Heart left ventricle (tissue), 16 donors: ENCODE data around the gene SLC37A4. TPM values are rescaled to one million over a fixed set of nuclear protein-coding genes. Genes with fewer than 3 reads are reported as not detected.

Experiments
- ATAC-seq, 4 donors: fragments of 200-7000 bp; cut with Tn5 transposase; one replicate each; pipeline ENCODE4 v1.9.1; 2020 to 2022; ENCODE audit warnings: moderate library complexity in 4 of 4, mild to moderate bottlenecking in 3 of 4, moderate number of reproducible peaks in 1 of 4
- DNase-seq, 5 donors: peaks; one replicate each; pipeline ENCODE4 v3.0.0-alpha.2; 2020
- H3K27ac ChIP-seq, 12 donors: fragments of 200-600 bp; sonication (generic) in 4 of 12; one replicate each; pipeline versions ENCODE4 v1.5.0 to v1.8.0; 2016 to 2022; ENCODE audit warnings: mild to moderate bottlenecking in 2 of 12
- H3K27me3 ChIP-seq, 9 donors: fragments of 200-600 bp; sonication (generic) in 2 of 9; one replicate each; pipeline versions ENCODE4 v1.5.1 to v1.8.0; 2016 to 2022; ENCODE audit warnings: mild to moderate bottlenecking in 3 of 9
- H3K36me3 ChIP-seq, 9 donors: fragments of 200-600 bp; sonication (generic) in 2 of 9; one replicate each; pipeline versions ENCODE4 v1.5.0 to v1.8.0; 2018 to 2022; ENCODE audit warnings: mild to moderate bottlenecking in 2 of 9
- H3K4me1 ChIP-seq, 12 donors: fragments of 200-600 bp; sonication (generic) in 4 of 12; one replicate each; pipeline versions ENCODE4 v1.5.0 to v1.8.0; 2016 to 2022; ENCODE audit warnings: mild to moderate bottlenecking in 3 of 12
- H3K4me3 ChIP-seq, 12 donors: fragments of 200-600 bp; sonication (generic) in 4 of 12; one replicate each; pipeline versions ENCODE4 v1.5.0 to v1.8.0; 2017 to 2022; ENCODE audit warnings: mild to moderate bottlenecking in 9 of 12, moderate library complexity in 4 of 12
- H3K9me3 ChIP-seq, 12 donors: fragments of 200-600 bp; sonication (generic) in 4 of 12; one replicate each; pipeline versions ENCODE4 v1.5.0 to v1.8.0; 2016 to 2022; ENCODE audit warnings: mild to moderate bottlenecking in 1 of 12
- CTCF ChIP-seq, 12 donors: fragments of 200-600 bp; sonication (generic) in 4 of 12; IDR thresholded peaks; one replicate each; pipeline versions ENCODE4 v1.5.0 to v1.8.0; 2018 to 2022; ENCODE audit warnings: antibody characterized with exemption in 12 of 12, mild to moderate bottlenecking in 5 of 12
- POLR2A ChIP-seq, 2 donors: fragments of 450-650 bp; IDR thresholded peaks; one replicate each; pipeline ENCODE4 v1.6.1; 2017; ENCODE audit warnings: antibody characterized with exemption in 2 of 2, mild to moderate bottlenecking in 2 of 2, moderate library complexity in 2 of 2
- WGBS, 4 donors: extraction: QIAGEN DNeasy Blood & Tissue Kit in 2 of 4; methylation state at CpG; one replicate each; pipeline versions ENCODE4 v1.1.5 to v1.1.7; 2013 to 2018; 5-methylcytosine and 5-hydroxymethylcytosine counted together
- intact Hi-C, 10 donors: fragments of 100-400 bp; cut with DNase I; formaldehyde crosslinking; loops; one replicate each; pipeline versions ENCODE4 v1.11.1 to v1.14.2; 2022
- polyA plus RNA-seq, 2 donors: library from polyadenylated mRNA; stranded (reverse); fragments of 200-250 nt; gene quantifications; one replicate each; pipeline ENCODE4 v1.2.3, GENCODE V29; 2013
- total RNA-seq, 9 donors: library from RNA; depleted of rRNA in 2 of 9; stranded (reverse); fragments of >200 nt in 2 of 9; fragmentation: NEBNext Ultra II Directional in 3 of 9; extraction: Animal tissue kit (Norgen Biotek cat#: 25700) in 3 of 9; gene quantifications; one replicate each; pipeline versions ENCODE4 v1.1.0 to v1.2.4, GENCODE V29; 2016 to 2023
- donor health status: ischemic (EF 13 %, LVEDD 7.1; RV severe dilation, severe dysfunction).
- donor health status: healthy with polysubstance abuse.
- donor health status: DM: no; HTN: yes; CAD: no.
- donor health status: DM: no; HTN: no; CAD: no.
- donor health status: ischemic (EF 25% LVEDD 6.9; RV normal size, moderate dysfunction).
- donor health status: ischemic (EF 25% LVEDD 5.7; RV mildly dilated, moderate dysfunction).
- donor health status: healthy.
- donor health status: DM: yes; HTN: yes; CAD: no.
- donor health status: ischemic (EF 35%, LVEDD 5.7; RV mildly dilated, moderate dysfunction).
- donor health status: nonischemic (EF 11% LVEDD 7.7; RV severe dilation, severe dysfunction).
- donor health status: DM: yes; HTN: yes; CAD: no.
- donor health status: PGD.
- donor health status: ischemic (EF 29% LVEDD 5.4; RV normal size, mild dysfunction).
- donor health status: nonischemic (EF 23%, LVEDD 6.1; RV moderate dilation, normal function).

SLC37A4 gene
- total and polyA plus RNA-seq, 11 donors = 4.5 to 18.5 (median 7.7) TPM

DNA sequence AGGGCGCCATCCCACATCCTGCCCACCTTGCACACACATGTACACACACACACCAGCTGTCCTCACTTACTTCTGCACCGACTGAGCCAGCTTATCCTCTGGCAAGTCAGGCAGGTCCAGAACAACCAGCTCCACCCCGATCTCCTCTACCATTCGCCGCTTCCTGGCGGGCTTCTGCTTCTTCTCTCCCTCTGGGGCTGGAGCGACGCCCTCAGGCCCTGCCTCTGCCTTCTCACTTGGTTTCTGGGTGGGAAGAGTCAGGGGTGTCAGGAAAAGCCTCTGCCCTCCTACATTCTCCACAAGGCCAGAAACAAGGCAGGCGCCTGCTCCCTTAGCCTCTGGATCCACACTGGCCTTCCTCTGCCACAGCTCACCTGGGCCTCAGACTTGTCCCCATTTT lies 18.0 kb upstream of the SLC37A4 start:
- H3K36me3 ChIP-seq = peaks cover 0 to 94% (median 89%) of the 10 kb centered on the region in 9 donors
- H3K9me3 ChIP-seq = no peaks in the 10 kb centered on the region
- DNase-seq = no peak
- TF ChIP-seq CTCF (IDR thresholded peaks at IDR 0.05) (no peak), POLR2A (IDR thresholded peaks at IDR 0.05) (no peak)
- ATAC-seq = no peak
- 90 to 95% (median 94%) methylated on average over 9 of the region's 9 CpGs for WGBS, 4 donors
- no peaks in the 10 kb centered on the region for H3K4me1 ChIP-seq
- no peaks in the 10 kb centered on the region for H3K27me3 ChIP-seq
- H3K27ac ChIP-seq = no peak overlapping the region
- no peak overlapping the region for H3K4me3 ChIP-seq
- intact Hi-C loops = no loop called here

DNA sequence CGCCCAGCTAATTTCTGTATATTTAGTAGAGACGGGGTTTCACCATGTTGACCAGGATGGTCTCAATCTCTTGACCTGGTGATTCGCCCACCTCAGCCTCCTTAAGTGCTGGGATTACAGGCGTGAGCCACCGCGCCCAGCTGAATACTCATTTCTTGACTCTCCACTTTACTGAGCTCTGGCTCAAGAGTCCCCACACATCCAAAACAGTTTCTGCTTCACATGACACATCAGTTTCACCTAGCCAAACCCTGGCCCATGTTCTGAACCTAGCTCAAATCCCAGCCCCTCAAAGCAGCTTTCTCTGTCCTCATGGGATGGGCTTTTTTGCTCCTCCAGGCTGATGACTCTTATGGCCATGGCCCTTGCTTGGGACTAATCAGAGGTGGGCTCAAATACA lies 16.5 kb upstream of the SLC37A4 start:
- 95 to 98% (median 96%) methylated on average over 6 of the region's 6 CpGs for WGBS, 4 donors
- Histone ChIP-seq H3K9me3 (no peaks in the 10 kb centered on the region), H3K4me1 (no peaks in the 10 kb centered on the region), H3K27ac (no peak overlapping the region), H3K4me3 (no peak overlapping the region), H3K36me3 (peaks cover 0 to 80% (median 74%) of the 10 kb centered on the region in 9 donors), H3K27me3 (no peaks in the 10 kb centered on the region)
- TF ChIP-seq CTCF (IDR thresholded peaks at IDR 0.05) (no peak), POLR2A (IDR thresholded peaks at IDR 0.05) (no peak)
- no peak for ATAC-seq
- intact Hi-C loops = no loop called here
- DNase-seq = no peak

DNA sequence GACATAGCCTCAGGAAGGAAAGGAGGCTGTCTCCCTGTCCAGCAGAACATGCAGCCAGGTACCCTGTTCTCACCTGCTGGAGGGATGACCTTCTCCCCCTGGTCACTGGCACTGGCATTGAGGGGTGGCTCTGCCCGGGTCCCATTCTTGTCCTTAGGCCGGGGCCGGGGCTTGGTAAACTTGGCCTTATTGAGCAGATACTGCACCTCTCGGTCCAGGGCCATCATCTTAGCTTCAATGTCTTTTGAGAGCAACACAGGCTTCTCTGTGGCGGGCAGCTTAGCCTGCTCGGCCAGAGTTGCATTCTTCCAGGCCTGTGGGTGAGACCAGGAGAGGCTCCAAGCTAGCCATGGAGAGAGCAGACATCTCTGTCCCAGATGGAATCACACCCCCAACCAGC lies 15.8 kb upstream of the SLC37A4 start:
- no peak overlapping the region for H3K4me3 ChIP-seq
- intact Hi-C loops = no loop called here
- no peaks in the 10 kb centered on the region for H3K9me3 ChIP-seq
- DNase-seq = no peak
- 87 to 100% (median 96%) methylated on average over 6 of the region's 6 CpGs for WGBS, 4 donors
- H3K27ac ChIP-seq = no peak overlapping the region
- peaks cover 0 to 73% (median 67%) of the 10 kb centered on the region in 9 donors for H3K36me3 ChIP-seq
- no peak for TF ChIP-seq CTCF (IDR thresholded peaks at IDR 0.05)
- no peak for TF ChIP-seq POLR2A (IDR thresholded peaks at IDR 0.05)
- no peaks in the 10 kb centered on the region for H3K27me3 ChIP-seq
- H3K4me1 ChIP-seq = no peaks in the 10 kb centered on the region
- no peak for ATAC-seq

- TF ChIP-seq CTCF (IDR thresholded peaks at IDR 0.05) (peak in 2 of 12 donors; percentile 20 to 22), POLR2A (IDR thresholded peaks at IDR 0.05) (no peak)
- H3K36me3 ChIP-seq = peaks cover 0 to 55% (median 49%) of the 10 kb centered on the region in 9 donors
- WGBS, 4 donors = 72 to 79% (median 75%) methylated on average over 6 of the region's 6 CpGs
Measured at GRCh38 chr11:119044708-119045107, 14.0 kb upstream of the SLC37A4 start.

More at GRCh38 chr11:119044708-119045107, 14.0 kb upstream of the SLC37A4 start:
- H3K4me3 ChIP-seq = no peak overlapping the region
- no peaks in the 10 kb centered on the region for H3K27me3 ChIP-seq
- intact Hi-C loops = no loop called here
- DNase-seq (no peak), ATAC-seq (peak in 1 of 4 donors; percentile 5)
- H3K9me3 ChIP-seq = no peaks in the 10 kb centered on the region
- H3K4me1 ChIP-seq = no peaks in the 10 kb centered on the region
- H3K27ac ChIP-seq = no peak overlapping the region
